ENCODE results near the gene CYB561D1.

DNA sequence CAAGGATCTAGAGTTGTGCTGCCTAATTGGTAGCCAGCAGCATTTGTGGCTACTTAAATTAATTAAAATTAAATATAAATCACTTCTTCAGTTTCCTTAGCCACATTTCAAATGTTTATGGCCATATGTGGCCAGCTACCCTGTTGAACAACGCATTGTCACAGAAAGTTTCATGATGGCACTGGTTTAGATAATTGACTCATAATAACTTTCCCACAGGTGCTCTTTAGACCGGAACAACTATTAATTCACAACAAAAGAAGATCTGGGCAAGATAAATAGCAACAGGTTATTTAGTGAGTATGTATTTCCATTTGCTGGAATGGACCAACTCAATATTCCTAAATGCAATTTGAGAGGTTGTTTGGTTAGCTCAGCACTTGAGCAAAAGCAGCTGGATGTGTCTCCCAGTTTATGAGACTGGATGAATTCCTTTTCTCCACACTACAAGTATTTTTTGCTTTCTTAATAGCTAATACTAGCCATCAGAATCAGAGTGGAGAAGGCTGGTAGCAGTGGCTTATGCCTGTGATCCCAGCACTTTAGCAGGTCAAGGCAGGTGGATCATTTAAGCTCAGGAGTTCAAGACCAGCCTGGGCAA, 19.3 kb downstream of the CYB561D1 start:
- TF ChIP-seq POLR2A (IDR thresholded peaks at IDR 0.05) = no peak
- TF ChIP-seq, protein P1, sequence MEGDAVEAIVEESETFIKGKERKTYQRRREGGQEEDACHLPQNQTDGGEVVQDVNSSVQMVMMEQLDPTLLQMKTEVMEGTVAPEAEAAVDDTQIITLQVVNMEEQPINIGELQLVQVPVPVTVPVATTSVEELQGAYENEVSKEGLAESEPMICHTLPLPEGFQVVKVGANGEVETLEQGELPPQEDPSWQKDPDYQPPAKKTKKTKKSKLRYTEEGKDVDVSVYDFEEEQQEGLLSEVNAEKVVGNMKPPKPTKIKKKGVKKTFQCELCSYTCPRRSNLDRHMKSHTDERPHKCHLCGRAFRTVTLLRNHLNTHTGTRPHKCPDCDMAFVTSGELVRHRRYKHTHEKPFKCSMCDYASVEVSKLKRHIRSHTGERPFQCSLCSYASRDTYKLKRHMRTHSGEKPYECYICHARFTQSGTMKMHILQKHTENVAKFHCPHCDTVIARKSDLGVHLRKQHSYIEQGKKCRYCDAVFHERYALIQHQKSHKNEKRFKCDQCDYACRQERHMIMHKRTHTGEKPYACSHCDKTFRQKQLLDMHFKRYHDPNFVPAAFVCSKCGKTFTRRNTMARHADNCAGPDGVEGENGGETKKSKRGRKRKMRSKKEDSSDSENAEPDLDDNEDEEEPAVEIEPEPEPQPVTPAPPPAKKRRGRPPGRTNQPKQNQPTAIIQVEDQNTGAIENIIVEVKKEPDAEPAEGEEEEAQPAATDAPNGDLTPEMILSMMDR (IDR thresholded peaks at IDR 0.05) = no peak
